Ramos (cell line): ENCODE results near the gene UBE2J2.

Experiments used
- in situ Hi-C: fragments of 300-500 bp; cut with MboI; formaldehyde crosslinking; loops from one replicate; pipeline ENCODE4 v1.14.3; 2022; ENCODE audit warnings: low sequenced_read_pairs; ENCODE audit not compliant: unreplicated experiment

The UBE2J2 gene

DNA sequence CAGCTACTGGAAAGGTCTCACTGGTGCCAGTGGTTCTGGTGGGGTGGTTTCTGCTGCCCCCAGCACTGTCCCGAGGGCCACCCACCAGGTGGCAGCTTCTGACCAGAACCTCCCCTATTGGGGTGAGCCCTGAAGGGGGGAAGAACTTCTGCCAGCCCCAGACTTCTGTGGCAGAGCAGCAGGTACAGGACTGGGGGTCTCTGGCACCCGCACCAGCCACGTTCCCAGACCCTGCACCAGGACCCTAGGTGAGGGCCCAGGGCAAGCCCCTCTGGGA is 36.4 kb upstream of the UBE2J2 start:
- in situ Hi-C loops = no loop called here

DNA sequence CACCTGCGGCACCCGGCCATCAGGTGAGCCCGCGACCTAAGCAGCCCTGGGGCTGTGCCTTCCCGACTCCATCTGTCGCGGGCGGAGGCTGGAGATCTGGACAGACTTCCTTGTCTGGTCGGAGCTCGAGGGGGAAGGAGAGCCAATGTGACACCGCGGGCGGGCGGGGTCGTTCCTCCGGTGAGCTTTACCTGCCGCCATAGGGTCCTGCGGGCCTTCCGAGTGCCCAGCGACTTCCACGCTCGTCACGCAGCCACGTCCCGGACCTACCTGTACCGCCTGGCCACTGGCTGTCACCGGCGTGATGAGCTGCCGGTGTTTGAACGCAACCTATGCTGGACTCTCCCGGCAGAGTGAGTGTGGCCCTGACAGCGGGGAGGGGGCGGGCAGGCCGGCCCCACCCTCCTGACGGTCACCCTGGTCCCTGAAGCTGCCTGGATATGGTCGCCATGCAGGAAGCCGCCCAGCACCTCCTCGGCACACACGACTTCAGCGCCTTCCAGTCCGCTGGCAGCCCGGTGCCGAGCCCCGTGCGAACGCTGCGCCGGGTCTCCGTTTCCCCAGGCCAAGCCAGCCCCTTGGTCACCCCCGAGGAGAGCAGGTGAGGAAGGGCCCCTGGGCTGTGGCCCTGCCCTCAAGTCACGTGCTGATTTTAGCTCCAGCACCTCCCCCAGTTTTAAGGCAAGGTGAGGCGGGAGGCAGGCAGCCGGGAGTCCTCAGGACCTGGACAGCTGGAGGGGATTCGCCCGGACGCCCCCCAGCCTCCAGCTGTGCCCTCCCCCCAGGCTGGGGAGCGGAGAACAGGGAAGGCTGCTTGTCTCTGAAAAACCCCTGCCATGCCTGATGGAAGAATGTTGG is 35.8 kb upstream of the UBE2J2 start:
- in situ Hi-C loops = no loop called here

DNA sequence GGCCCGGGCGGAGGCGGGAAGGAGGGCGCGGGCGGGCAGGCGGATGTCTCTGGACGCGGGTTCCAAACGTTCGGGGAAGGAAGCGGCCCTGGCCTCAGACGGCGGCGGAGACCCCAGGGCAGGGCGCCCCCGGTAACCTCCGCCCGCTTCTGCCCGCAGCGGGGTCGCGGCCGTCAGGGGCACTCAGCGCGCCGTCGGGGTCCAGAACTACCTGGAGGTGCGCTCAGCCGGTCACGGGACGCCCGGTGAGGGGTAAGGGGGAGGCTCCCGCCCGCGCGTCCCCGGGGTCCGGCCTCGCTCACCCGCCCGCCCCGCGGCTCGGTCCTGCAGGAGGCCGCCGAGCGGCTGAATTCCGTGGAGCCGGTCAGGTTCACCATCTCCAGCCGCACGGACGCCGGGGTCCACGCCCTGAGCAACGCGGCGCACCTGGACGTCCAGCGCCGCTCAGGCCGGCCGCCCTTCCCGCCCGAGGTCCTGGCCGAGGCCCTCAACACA is 35.1 kb upstream of the UBE2J2 start:
- in situ Hi-C loops = no loop called here

- in situ Hi-C loops = no loop called here
Measured at GRCh38 chr1:1307923-1308755, 34.5 kb upstream of the UBE2J2 start, which contains the start of the genes ACAP3 and PUSL1. ACAP3 (minus strand) TSS chr1:1307930; CDS start chr1:1307815, 115 bp downstream. PUSL1 (plus strand) TSS chr1:1308597; CDS start chr1:1308644, 47 bp downstream.

DNA sequence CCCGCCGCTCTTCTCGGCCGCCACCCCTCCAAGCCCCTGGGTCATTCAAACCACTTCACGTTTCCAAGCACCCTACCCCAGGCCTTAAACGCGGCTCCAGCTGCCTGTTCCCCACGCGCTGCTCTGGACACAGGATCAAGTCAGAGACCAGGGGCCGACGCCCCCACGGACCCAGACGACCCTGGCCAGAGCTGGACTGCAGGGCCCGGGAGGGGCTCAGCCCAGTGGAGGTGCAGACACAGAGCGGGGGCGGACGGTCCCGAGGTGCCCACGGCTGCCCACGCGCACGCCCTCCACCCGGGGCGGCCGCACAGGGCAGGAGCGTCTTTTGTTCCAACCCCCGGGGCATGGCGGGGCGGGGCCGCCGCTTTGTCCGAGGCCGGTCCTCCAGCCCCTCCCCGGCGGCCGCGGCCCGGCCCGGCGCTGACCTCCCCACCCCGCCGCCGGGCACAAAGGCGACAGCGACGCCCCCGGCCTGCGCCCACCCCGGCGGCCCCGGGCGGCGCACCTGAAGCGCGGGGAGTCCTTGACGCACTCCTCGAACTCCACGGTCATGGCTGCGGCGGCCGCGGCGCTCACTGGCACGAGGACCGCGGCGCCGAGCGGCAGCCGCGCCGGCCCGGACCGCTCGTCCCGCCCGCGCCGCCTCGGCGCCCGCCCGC is 33.7 kb upstream of the UBE2J2 start:
- in situ Hi-C loops = no loop called here

- in situ Hi-C loops = no loop called here
Measured at GRCh38 chr1:1306661-1307260, 33.1 kb upstream of the UBE2J2 start.

DNA sequence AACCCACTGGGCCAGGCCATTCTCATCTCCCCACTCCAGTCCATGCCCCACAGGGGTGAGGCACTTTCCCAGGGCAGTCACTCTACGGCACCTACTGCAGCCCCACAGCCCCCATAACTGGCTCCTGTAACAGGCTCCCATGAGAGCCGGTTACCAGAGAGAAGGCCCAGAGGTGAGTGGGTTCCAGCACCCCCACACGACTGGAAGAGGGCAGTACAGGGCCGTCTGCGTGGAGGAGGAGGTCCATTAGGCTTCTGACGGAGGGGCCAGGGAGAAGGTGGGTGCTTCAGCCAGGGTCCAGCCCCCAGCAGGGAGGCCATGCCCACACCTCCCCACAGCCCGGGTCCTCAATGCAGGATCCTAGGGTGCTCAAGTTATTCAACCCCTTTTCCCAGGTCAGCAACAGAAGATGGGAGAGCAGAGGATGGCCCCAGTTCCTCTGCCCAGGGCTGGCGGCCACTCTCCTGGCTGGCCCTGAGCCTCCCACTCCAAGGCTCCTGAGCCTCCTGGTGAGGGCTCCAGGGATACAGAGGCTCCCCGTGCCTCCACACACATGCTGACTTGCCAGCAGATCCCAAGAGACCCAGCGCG is 32.5 kb upstream of the UBE2J2 start:
- in situ Hi-C loops = no loop called here

- in situ Hi-C loops = no loop called here
Measured at GRCh38 chr1:1305300-1306069, 31.8 kb upstream of the UBE2J2 start.

DNA sequence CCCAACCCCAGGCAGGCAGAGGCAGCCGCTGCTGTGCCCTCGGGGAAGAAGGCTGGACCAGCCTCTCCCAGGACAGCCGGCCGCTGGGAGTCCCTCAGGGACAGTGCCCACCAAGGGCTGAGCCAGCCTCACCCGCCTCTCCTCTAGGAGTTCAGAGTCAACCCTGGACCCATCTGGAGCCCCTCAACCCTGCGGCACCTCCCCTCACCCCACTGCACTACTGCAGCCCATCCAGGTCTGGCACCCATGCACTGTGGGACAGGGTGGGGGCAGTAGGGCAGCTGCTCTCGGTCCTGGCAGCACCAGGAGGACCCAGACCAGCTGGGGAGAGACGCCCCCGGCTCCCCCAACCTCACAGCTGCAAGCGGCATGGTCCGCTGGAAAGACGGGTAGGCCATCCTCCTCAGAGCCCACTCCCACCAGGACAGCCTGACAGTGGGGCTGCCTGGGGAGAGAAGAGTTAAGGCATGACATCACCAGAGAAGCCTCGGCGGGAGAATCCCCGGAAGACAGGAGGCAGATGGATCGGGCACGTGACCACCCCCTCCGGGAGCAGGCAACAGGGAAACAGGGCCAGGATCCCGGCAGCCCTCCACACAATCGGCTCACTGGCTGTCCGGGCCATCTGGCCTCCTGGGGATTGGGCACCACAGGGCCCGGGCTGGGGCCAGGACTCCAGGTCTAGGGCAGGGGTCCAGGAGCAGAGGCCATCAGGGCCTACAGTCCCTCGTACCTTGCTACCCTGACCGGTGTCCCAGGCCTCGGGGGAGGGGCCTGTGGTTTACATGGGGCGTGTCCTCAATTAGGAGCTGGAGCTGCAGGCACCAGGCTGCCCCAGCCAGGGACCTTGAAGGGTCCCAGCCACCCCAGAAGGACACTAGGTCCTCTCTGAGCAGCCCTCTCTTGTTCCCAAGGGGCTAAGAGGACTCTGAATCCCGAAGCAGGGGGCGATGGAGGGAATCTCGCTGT is 31.0 kb upstream of the UBE2J2 start:
- in situ Hi-C loops = no loop called here

DNA sequence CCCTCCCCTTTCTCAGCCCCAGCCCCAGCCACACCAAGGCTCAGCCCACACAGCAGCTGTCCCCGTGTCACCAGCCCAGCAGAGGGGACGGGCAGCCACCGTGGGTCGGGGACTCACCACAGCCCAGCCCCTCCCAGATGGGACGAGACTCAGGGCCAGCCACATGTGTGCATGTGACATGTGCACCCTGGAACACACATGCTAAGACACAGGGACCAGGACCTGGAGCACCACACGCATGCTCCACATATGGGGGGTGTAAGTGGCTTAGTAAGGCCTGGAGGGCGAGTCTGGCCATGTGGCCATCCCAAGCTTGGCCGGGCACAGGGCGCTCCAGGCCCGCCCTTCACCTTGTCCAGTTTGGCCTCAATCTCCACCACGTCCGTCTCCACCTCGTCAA is 30.1 kb upstream of the UBE2J2 start:
- in situ Hi-C loops = no loop called here

GRCh38 chr1:1302951-1303509 is 29.4 kb upstream of the UBE2J2 start:
- in situ Hi-C loops = no loop called here

GRCh38 chr1:1302006-1302430 is 28.4 kb upstream of the UBE2J2 start:
- in situ Hi-C loops = no loop called here

DNA sequence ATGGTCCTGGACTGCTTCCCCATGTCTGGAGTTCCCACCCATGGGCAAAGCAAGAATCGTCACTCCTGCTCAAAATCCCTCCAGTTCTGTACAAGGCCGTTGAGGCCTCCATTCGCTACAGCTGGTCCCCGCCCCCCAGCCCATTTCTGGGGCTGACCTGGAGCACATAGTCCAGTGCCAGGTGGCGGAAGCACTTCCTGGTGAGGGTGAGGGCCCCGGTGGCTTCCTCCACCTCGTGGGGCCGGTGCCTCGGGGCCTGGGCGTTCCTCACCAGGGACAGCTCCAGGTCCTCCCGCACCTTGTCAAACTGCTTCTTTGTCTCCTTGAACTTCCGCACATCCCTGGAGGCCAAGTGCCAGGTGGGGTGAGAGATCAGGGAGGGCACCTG is 26.7 kb upstream of the UBE2J2 start:
- in situ Hi-C loops = no loop called here

DNA sequence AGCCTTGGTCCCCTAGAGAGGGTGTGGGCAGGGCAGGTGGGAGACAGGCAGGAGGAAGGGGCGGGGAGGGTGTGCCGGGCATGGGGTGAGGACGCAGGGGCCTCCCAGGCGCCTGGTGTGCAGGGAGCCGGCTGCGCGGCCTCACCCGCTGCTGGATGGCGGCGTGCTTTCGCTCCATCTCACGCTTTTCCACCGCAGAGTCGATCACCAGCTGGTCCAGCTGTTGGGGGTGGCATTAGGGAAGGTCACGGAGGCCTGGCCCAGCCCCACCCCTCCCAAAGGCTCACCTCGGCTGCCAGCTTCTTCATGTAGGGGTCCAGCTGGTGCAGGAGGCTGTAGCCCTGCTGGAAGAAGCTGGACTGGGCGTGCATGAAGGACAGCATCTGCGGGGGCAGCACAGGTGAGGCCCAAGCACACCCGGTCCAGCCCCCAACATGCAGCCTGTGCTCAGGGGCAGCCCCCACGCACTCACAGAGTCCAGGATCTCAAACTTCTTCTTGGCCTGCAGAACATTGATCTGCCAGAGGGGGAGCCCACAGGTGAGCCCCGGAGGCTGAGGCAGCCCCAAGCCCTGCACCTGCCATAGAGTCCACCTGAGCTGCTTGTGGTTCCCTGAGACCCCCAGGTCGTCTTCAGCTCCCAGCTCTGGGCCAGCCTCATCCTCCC is 26.2 kb upstream of the UBE2J2 start:
- in situ Hi-C loops = loop anchor here (10.0 kb wide), 1 partner anchor 265 kb away; no protein-coding TSS in a partner anchor

DNA sequence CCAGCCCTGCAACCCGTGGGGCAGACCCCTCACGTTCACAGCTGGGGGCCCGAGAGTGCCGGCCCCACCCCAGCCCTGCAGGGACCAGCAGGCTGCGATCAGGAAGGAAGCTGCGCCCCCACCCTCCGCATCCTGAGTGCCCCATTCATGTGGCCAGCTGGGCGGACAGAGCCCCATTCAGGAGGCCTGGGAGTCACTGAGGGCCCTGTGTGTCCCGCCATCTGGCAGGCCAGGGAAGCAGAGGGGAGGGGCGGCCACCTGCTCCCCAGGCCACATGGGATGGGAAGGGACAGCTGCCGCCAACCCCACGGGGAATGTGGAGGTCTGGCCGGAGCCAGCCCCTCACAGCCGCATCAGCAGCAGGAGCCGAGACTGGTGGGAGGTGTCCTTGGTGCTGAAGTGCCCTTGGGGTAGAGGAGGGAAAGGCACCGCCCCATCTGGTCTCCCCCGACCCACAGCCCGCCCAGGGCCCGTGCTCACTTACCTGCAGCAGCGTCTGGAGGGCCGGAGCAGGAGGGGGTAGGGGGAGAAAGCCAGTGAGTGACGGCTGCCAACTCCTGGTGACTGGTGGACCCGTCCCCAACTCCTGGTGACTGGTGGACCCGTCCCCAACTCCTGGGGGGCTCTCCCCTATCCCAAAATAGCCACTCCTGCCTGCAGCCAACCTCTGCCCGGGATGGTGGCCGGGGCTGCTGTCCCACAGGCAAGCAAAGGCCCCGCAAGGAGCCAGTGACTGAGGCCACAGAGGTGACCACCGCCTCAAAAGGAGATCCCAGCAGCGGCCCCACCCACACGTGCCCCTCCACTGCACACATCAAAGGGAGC is 25.4 kb upstream of the UBE2J2 start:
- in situ Hi-C loops = loop anchor here (10.0 kb wide), 1 partner anchor 264 kb away; no protein-coding TSS in a partner anchor

DNA sequence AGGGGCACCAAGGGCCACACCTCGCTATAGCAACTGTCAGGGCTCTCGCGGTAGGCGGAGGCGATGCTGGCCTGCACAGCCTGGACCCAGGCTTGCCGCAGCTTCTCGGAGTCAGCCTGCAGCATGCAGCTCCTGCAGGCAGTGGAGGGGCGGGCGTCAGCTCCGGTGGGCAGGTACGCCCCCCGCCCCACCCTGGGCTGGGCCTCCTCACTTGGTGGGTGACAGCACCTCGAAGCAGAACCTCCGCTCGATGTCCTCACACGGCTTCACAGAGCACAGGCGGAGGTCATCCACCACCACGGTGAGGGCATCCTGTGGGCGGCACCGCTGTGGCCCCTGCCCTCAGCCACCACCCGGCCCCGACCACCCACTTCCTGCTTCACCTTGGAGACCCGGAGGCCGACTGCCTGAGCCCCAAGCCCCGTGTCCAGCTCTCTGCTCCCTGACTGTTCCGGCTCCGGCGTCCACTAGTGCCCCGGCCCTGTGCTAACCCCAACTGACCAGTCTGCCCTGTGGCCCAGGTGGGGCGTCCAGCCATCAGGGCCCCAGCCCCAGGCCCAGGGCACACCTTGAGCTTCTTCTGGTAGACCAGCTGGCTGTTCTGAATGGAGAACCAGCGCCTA is 24.3 kb upstream of the UBE2J2 start:
- in situ Hi-C loops = loop anchor here (10.0 kb wide), 1 partner anchor 263 kb away; no protein-coding TSS in a partner anchor
